ENCODE data around the gene PPP6R3.
"Not testable (repeated sequence)": the region's sequence is repeated elsewhere in the genome, so short reads cannot be mapped to it uniquely, and the experiment has no call there.

The PPP6R3 gene

GRCh38 chr11:68621826-68622225 lies 161.3 kb downstream of the PPP6R3 start:
- no peak for DNase-seq

GRCh38 chr11:68623706-68624105 lies 163.2 kb downstream of the PPP6R3 start:
- not testable (repeated sequence) for DNase-seq

GRCh38 chr11:68625069-68625468 lies 164.5 kb downstream of the PPP6R3 start:
- DNase-seq, result not testable (repeated sequence)

GRCh38 chr11:68626236-68626635 lies 165.7 kb downstream of the PPP6R3 start:
- DNase-seq, result not testable (repeated sequence)

GRCh38 chr11:68628837-68629236 lies 168.3 kb downstream of the PPP6R3 start:
- not testable (repeated sequence) for DNase-seq

- DNase-seq, result not testable (repeated sequence)
Measured at GRCh38 chr11:68632375-68632774, 171.8 kb downstream of the PPP6R3 start.

- DNase-seq, result peak; percentile 35
Measured at GRCh38 chr11:68632802-68633201, 172.2 kb downstream of the PPP6R3 start.

GRCh38 chr11:68634606-68635005 lies 174.1 kb downstream of the PPP6R3 start:
- DNase-seq, result not testable (repeated sequence)

- not testable (repeated sequence) for DNase-seq
Measured at GRCh38 chr11:68635172-68635571, 174.6 kb downstream of the PPP6R3 start.

- not testable (repeated sequence) for DNase-seq
Measured at GRCh38 chr11:68635883-68636282, 175.3 kb downstream of the PPP6R3 start.

- DNase-seq, result not testable (repeated sequence)
Measured at GRCh38 chr11:68639322-68639721, 178.8 kb downstream of the PPP6R3 start.

GRCh38 chr11:68641880-68642279 lies 181.3 kb downstream of the PPP6R3 start:
- no peak for DNase-seq

- peak; percentile 2 for DNase-seq
Measured at GRCh38 chr11:68643585-68643984, 183.0 kb downstream of the PPP6R3 start.

- no peak for DNase-seq
Measured at GRCh38 chr11:68646832-68647231, 186.3 kb downstream of the PPP6R3 start.

GRCh38 chr11:68649851-68650555 lies 189.5 kb downstream of the PPP6R3 start:
- DNase-seq, result no peak

- DNase-seq, result no peak
Measured at GRCh38 chr11:68650801-68651200, 190.2 kb downstream of the PPP6R3 start.

GRCh38 chr11:68651208-68651984 lies 190.8 kb downstream of the PPP6R3 start:
- no peak for DNase-seq

GRCh38 chr11:68651985-68652682 lies 191.6 kb downstream of the PPP6R3 start:
- DNase-seq, result no peak

- no peak for DNase-seq
Measured at GRCh38 chr11:68652683-68653156, 192.2 kb downstream of the PPP6R3 start.

GRCh38 chr11:68653486-68654430 lies 193.2 kb downstream of the PPP6R3 start:
- DNase-seq, result no peak

- no peak for DNase-seq
Measured at GRCh38 chr11:68654978-68655377, 194.4 kb downstream of the PPP6R3 start.

GRCh38 chr11:68655406-68655805 lies 194.9 kb downstream of the PPP6R3 start:
- no peak for DNase-seq
